ENCODE measurements around the gene AP1M1.
A peak's percentile ranks its signal among the peaks of the same experiment; 100 is the strongest.

Gene AP1M1

DNA sequence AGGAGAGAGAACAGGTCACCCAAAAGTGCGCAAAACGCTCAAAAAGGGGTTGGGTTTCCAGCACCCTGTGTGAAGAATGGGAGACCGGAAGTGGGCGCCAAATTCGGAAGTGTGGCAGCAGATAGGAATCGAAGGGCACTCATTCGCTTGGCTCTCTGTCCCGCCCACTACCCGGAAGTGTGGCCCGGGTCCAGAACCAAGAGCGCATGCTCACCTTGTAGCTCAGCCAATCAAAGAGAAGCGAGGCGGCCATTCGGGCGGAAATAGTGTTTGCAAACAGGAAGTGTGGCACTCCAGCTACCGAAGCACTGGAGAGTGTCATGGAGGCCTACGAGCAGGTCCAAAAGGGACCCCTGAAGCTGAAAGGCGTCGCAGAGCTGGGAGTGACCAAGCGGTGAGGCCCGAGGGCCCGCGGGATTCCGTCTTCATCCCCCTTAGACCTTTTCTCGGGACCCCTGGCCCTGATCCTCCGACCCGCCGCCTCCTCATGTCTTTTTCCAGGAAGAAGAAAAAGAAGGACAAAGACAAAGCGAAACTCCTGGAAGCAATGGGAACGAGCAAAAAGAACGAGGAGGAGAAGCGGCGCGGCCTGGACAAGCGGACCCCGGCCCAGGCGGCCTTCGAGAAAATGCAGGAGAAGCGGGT is 12.5 kb upstream of the AP1M1 start, which contains the start of gene FAM32A:
TSS of gene FAM32A (plus strand) at position 288 of the 645 bp plus-strand sequence. CDS start at position 321, 33 bp downstream.
- H3K36me3 ChIP-seq (ENCODE audit: control insufficient read depth, low read length): peaks cover 35% of the 10 kb centered on the region
- peak within 1 kb of the TSS; percentile 54 for H3K27ac ChIP-seq (ENCODE audit: low read depth, low read length)
- TF ChIP-seq, protein P1, sequence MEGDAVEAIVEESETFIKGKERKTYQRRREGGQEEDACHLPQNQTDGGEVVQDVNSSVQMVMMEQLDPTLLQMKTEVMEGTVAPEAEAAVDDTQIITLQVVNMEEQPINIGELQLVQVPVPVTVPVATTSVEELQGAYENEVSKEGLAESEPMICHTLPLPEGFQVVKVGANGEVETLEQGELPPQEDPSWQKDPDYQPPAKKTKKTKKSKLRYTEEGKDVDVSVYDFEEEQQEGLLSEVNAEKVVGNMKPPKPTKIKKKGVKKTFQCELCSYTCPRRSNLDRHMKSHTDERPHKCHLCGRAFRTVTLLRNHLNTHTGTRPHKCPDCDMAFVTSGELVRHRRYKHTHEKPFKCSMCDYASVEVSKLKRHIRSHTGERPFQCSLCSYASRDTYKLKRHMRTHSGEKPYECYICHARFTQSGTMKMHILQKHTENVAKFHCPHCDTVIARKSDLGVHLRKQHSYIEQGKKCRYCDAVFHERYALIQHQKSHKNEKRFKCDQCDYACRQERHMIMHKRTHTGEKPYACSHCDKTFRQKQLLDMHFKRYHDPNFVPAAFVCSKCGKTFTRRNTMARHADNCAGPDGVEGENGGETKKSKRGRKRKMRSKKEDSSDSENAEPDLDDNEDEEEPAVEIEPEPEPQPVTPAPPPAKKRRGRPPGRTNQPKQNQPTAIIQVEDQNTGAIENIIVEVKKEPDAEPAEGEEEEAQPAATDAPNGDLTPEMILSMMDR (IDR thresholded peaks at IDR 0.05; ENCODE audit: low read depth, low read length, poor library complexity, severe bottlenecking): no peak
- TF ChIP-seq EZH2phosphoT487 (IDR thresholded peaks at IDR 0.05; ENCODE audit: borderline replicate concordance, low read length): no peak
- peaks cover 29% of the 10 kb centered on the region for H3K79me2 ChIP-seq (ENCODE audit: control insufficient read depth, low read length)
- H3K4me2 ChIP-seq (ENCODE audit: low read length): peak within 1 kb of the TSS; percentile 83
- no peaks in the 10 kb centered on the region for H3K27me3 ChIP-seq (ENCODE audit: control insufficient read depth, low read length)
- no peaks in the 10 kb centered on the region for H4K20me1 ChIP-seq (ENCODE audit: control insufficient read depth, insufficient read depth, low read depth, low read length)
- H3K9me3 ChIP-seq (ENCODE audit: control insufficient read depth, insufficient read depth, low read length): no peaks in the 10 kb centered on the region
- peak within 1 kb of the TSS; percentile 96 for H3K4me3 ChIP-seq (ENCODE audit: low read length)
- H3F3A ChIP-seq (ENCODE audit: control insufficient read depth, insufficient read depth): 0 out of 2 replicates have a peak, but pooled peaks cover 4% of the 10 kb centered on the region
- peaks cover 34% of the 10 kb centered on the region for H3K4me1 ChIP-seq (ENCODE audit: control insufficient read depth, low read length)
- no peaks in the 10 kb centered on the region for H3K9me2 ChIP-seq (replicated peaks; ENCODE audit: control insufficient read depth, low read length)

DNA sequence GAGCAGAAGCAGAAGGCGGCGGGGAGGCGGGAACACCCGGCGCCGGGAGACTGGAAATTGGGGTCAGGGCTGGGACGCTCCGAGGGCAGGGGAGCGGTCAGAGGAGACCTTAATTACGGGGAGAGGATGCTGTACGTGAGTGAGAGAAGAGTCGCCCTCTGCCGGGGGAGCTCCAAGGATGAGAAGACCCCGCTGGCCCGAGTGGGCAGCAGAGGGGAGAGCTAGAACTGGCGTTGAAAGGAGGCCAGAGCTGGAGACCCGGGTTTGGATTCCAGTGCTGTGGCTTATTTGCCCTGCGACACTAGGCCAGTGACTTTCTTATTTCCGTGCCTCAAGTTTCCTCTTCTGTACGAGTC is 12.0 kb upstream of the AP1M1 start:
- Histone ChIP-seq H3K4me3 (ENCODE audit: low read length) (peak overlapping the region; percentile 96), H3K9me2 (replicated peaks; ENCODE audit: control insufficient read depth, low read length) (no peaks in the 10 kb centered on the region), H4K20me1 (ENCODE audit: control insufficient read depth, insufficient read depth, low read depth, low read length) (no peaks in the 10 kb centered on the region), H3K9me3 (ENCODE audit: control insufficient read depth, insufficient read depth, low read length) (no peaks in the 10 kb centered on the region), H3K27me3 (ENCODE audit: control insufficient read depth, low read length) (no peaks in the 10 kb centered on the region), H3K79me2 (ENCODE audit: control insufficient read depth, low read length) (peaks cover 29% of the 10 kb centered on the region), H3K27ac (ENCODE audit: low read depth, low read length) (peak overlapping the region; percentile 54), H3K36me3 (ENCODE audit: control insufficient read depth, low read length) (peaks cover 40% of the 10 kb centered on the region), H3K4me1 (ENCODE audit: control insufficient read depth, low read length) (peaks cover 34% of the 10 kb centered on the region), H3F3A (ENCODE audit: control insufficient read depth, insufficient read depth) (0 out of 2 replicates have a peak, but pooled peaks cover 4% of the 10 kb centered on the region), H3K4me2 (ENCODE audit: low read length) (peak overlapping the region; percentile 83)
- TF ChIP-seq EZH2phosphoT487 (IDR thresholded peaks at IDR 0.05; ENCODE audit: borderline replicate concordance, low read length): no peak
- TF ChIP-seq, protein P1 (IDR thresholded peaks at IDR 0.05; ENCODE audit: low read depth, low read length, poor library complexity, severe bottlenecking): peak; percentile 58

DNA sequence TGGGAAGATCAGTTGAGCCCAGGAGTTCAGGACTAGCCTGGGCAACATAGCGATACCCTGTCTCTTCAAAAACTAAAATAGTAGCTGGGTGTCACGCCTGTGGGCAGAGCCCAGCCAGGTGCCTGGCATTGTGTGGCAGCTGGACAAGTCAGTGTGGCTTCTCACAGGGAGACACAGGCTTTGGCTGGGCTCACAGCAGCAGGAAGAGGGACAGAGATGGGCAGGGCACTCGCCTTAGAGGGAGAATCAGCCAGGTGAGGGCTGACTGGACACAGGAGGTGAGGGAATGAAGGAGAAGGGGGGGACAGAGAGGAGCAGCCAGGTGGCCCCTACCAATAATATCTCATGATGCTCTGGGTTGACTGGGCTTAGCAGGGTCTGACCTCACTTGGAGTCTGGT is 9.2 kb upstream of the AP1M1 start:
- no peaks in the 10 kb centered on the region for H3K27me3 ChIP-seq (ENCODE audit: control insufficient read depth, low read length)
- H3K4me2 ChIP-seq (ENCODE audit: low read length): no peak overlapping the region
- no peaks in the 10 kb centered on the region for H4K20me1 ChIP-seq (ENCODE audit: control insufficient read depth, insufficient read depth, low read depth, low read length)
- peaks cover 15% of the 10 kb centered on the region for H3K4me1 ChIP-seq (ENCODE audit: control insufficient read depth, low read length)
- TF ChIP-seq EZH2phosphoT487 (IDR thresholded peaks at IDR 0.05; ENCODE audit: borderline replicate concordance, low read length): no peak
- TF ChIP-seq, protein P1 (IDR thresholded peaks at IDR 0.05; ENCODE audit: low read depth, low read length, poor library complexity, severe bottlenecking): no peak
- H3K4me3 ChIP-seq (ENCODE audit: low read length): no peak overlapping the region
- H3K9me2 ChIP-seq (replicated peaks; ENCODE audit: control insufficient read depth, low read length): no peaks in the 10 kb centered on the region
- no peak overlapping the region for H3K27ac ChIP-seq (ENCODE audit: low read depth, low read length)
- peaks cover 29% of the 10 kb centered on the region for H3K79me2 ChIP-seq (ENCODE audit: control insufficient read depth, low read length)
- peaks cover 2% of the 10 kb centered on the region; the same call in 1 of the 2 replicates for H3F3A ChIP-seq (ENCODE audit: control insufficient read depth, insufficient read depth)
- H3K36me3 ChIP-seq (ENCODE audit: control insufficient read depth, low read length): peaks cover 58% of the 10 kb centered on the region
- H3K9me3 ChIP-seq (ENCODE audit: control insufficient read depth, insufficient read depth, low read length): no peaks in the 10 kb centered on the region
